H9 (cell line): ENCODE measurements around the gene AGMAT. TPM values are rescaled to one million over a fixed set of nuclear protein-coding genes. Genes with fewer than 3 reads are reported as not detected.
A peak's percentile ranks its signal among the peaks of the same experiment; 100 is the strongest.

Experiments used
- DNase-seq: peaks from one replicate; pipeline ENCODE4 v3.0.0-alpha.2; 2017
- H2AFZ ChIP-seq: one replicate; pipeline ENCODE4 v1.6.1; 2013; ENCODE audit warnings: mild to moderate bottlenecking, low read length, control low read depth, moderate library complexity
- H2AK5ac ChIP-seq: 2 replicates; pipeline ENCODE4 v1.6.1; 2013; ENCODE audit warnings: low read length, control low read depth, mixed read lengths; ENCODE audit not compliant: insufficient read length
- H2BK120ac ChIP-seq: one replicate; pipeline ENCODE4 v1.6.1; 2013; ENCODE audit warnings: low read depth, mild to moderate bottlenecking, low read length, control low read depth, inconsistent platforms; ENCODE audit not compliant: poor library complexity, severe bottlenecking
- H2BK12ac ChIP-seq: 2 replicates; pipeline ENCODE4 v1.6.1; 2013; ENCODE audit warnings: low read length, control low read depth, mixed read lengths, low read depth; ENCODE audit not compliant: insufficient read length
- H2BK15ac ChIP-seq: 2 replicates; pipeline ENCODE4 v1.6.1; 2013; ENCODE audit warnings: low read depth, low read length, control low read depth
- H2BK20ac ChIP-seq: one replicate; pipeline ENCODE4 v1.6.1; 2013; ENCODE audit warnings: low read depth, mild to moderate bottlenecking, low read length, control low read depth, inconsistent platforms; ENCODE audit not compliant: poor library complexity, severe bottlenecking
- H2BK5ac ChIP-seq: 2 replicates; pipeline ENCODE4 v1.6.1; 2013; ENCODE audit warnings: low read length, control low read depth, mixed read lengths; ENCODE audit not compliant: insufficient read length
- H3K14ac ChIP-seq: 2 replicates; pipeline ENCODE4 v1.6.1; 2013; ENCODE audit warnings: low read length, control low read depth; ENCODE audit not compliant: insufficient read depth
- H3K18ac ChIP-seq: 2 replicates; pipeline ENCODE4 v1.6.1; 2013; ENCODE audit warnings: low read depth, mild to moderate bottlenecking, mixed read lengths, low read length, control low read depth; ENCODE audit not compliant: insufficient read length
- H3K23ac ChIP-seq: 2 replicates; pipeline ENCODE4 v1.6.1; 2013; ENCODE audit warnings: low read length, control low read depth, mixed read lengths, low read depth; ENCODE audit not compliant: insufficient read length
- H3K23me2 ChIP-seq: 2 replicates; pipeline ENCODE4 v1.6.1; 2013; ENCODE audit warnings: low read depth, mild to moderate bottlenecking, mixed read lengths, low read length, control low read depth; ENCODE audit not compliant: insufficient read length, poor library complexity, severe bottlenecking
- H3K27ac ChIP-seq: 2 replicates; pipeline ENCODE4 v1.5.1; 2013; ENCODE audit warnings: low read length, control low read depth, mixed read lengths, low read depth; ENCODE audit not compliant: insufficient read length
- H3K27me3 ChIP-seq: 2 replicates; pipeline ENCODE4 v1.6.1; 2013; ENCODE audit warnings: low read length, control low read depth, inconsistent platforms; ENCODE audit not compliant: insufficient read depth
- H3K4ac ChIP-seq: 2 replicates; pipeline ENCODE4 v1.6.1; 2013; ENCODE audit warnings: low read depth, mild to moderate bottlenecking, control low read depth, inconsistent platforms, low read length, moderate library complexity
- H3K4me1 ChIP-seq: 2 replicates; pipeline ENCODE4 v1.6.1; 2013; ENCODE audit warnings: low read length, control low read depth, inconsistent platforms; ENCODE audit not compliant: insufficient read depth
- H3K4me2 ChIP-seq: 2 replicates; pipeline ENCODE4 v1.6.1; 2013; ENCODE audit warnings: low read length, control low read depth, mixed read lengths; ENCODE audit not compliant: insufficient read length, insufficient read depth
- H3K56ac ChIP-seq: 2 replicates; pipeline ENCODE4 v1.6.1; 2013; ENCODE audit warnings: low read depth, mild to moderate bottlenecking, mixed read lengths, low read length, control low read depth; ENCODE audit not compliant: insufficient read length
- H3K79me1 ChIP-seq: 2 replicates; pipeline ENCODE4 v1.6.1; 2013; ENCODE audit warnings: low read depth, mild to moderate bottlenecking, moderate library complexity, low read length, control low read depth, inconsistent platforms; ENCODE audit not compliant: insufficient read depth, poor library complexity, severe bottlenecking
- H3K79me2 ChIP-seq: 2 replicates; pipeline ENCODE4 v1.6.1; 2013; ENCODE audit warnings: low read length, control low read depth, inconsistent platforms; ENCODE audit not compliant: insufficient read depth
- H3K9ac ChIP-seq: 2 replicates; pipeline ENCODE4 v1.6.1; 2013; ENCODE audit warnings: low read length, control low read depth, mixed read lengths; ENCODE audit not compliant: insufficient read length; ENCODE audit errors: extremely low read depth
- H3K9me3 ChIP-seq: one replicate; pipeline ENCODE4 v1.6.1; 2013; ENCODE audit warnings: low read depth, low read length, inconsistent platforms; ENCODE audit not compliant: control insufficient read depth
- H3T11ph ChIP-seq: one replicate; pipeline ENCODE4 v1.6.1; 2013; ENCODE audit warnings: mild to moderate bottlenecking, low read length, control low read depth, inconsistent platforms
- H4K20me1 ChIP-seq: one replicate; pipeline ENCODE4 v1.6.1; 2013; ENCODE audit not compliant: control insufficient read depth, insufficient read length, insufficient read depth
- H4K5ac ChIP-seq: 2 replicates; pipeline ENCODE4 v1.6.1; 2013; ENCODE audit warnings: low read depth, mild to moderate bottlenecking, mixed read lengths, low read length, control low read depth; ENCODE audit not compliant: insufficient read length
- H4K8ac ChIP-seq: replicated peaks from 2 replicates; pipeline ENCODE4 v1.6.1; 2013; ENCODE audit warnings: low read length, control low read depth, mixed read lengths, low read depth; ENCODE audit not compliant: insufficient read length
- H4K91ac ChIP-seq: 2 replicates; pipeline ENCODE4 v1.6.1; 2013; ENCODE audit warnings: low read depth, mild to moderate bottlenecking, moderate library complexity, mixed read lengths, low read length, control low read depth; ENCODE audit not compliant: insufficient read length
- H3K27ac Mint-ChIP-seq, 3 experiments: 2 replicates in 2 of 3; 3 replicates in 1 of 3; pipeline ENCODE4 v1.8.0; 2020 to 2021; ENCODE audit warnings: mixed read lengths in 3 of 3, mild to moderate bottlenecking in 1 of 3, moderate library complexity in 1 of 3
- H3K27me3 Mint-ChIP-seq: 2 replicates; pipeline ENCODE4 v1.8.0; 2021; ENCODE audit warnings: low read depth, mild to moderate bottlenecking, moderate library complexity, mixed read lengths
- H3K36me3 Mint-ChIP-seq, 3 experiments: 2 replicates in 2 of 3; 3 replicates in 1 of 3; pipeline ENCODE4 v1.8.0; 2020 to 2021; ENCODE audit warnings: low read depth in 3 of 3, mixed read lengths in 3 of 3; ENCODE audit not compliant: insufficient read depth in 1 of 3
- H3K4me1 Mint-ChIP-seq, 2 experiments: 2 replicates each; pipeline ENCODE4 v1.8.0; 2020; ENCODE audit warnings: mixed read lengths in 2 of 2
- H3K4me3 Mint-ChIP-seq, 2 experiments: 2 replicates in 1 of 2; 3 replicates in 1 of 2; pipeline ENCODE4 v1.8.0; 2020 to 2021; ENCODE audit warnings: mild to moderate bottlenecking in 2 of 2, mixed read lengths in 2 of 2, moderate library complexity in 1 of 2
- H3K9me3 Mint-ChIP-seq, 2 experiments: 2 replicates in 1 of 2; 3 replicates in 1 of 2; pipeline ENCODE4 v1.8.0; 2020; ENCODE audit warnings: mild to moderate bottlenecking in 2 of 2, mixed read lengths in 2 of 2, moderate library complexity in 1 of 2
- WGBS: extraction: QIAGEN DNeasy Blood & Tissue Kit; methylation state at CpG from one replicate; pipeline ENCODE4 v1.1.7; 2013; ENCODE audit warnings: missing lambda C conversion rate, low lambda C conversion rate, mixed read lengths; ENCODE audit not compliant: insufficient read length; ENCODE audit errors: extremely low coverage; 5-methylcytosine and 5-hydroxymethylcytosine counted together
- total RNA-seq: library from RNA; stranded (reverse); gene quantifications from 2 replicates; pipeline ENCODE4 v1.2.1, GENCODE V29; 2021
- TF ChIP-seq, protein P1 (sequence below): fragments of 200-600 bp; sonication (generic); conservative IDR thresholded peaks from 3 replicates; pipeline ENCODE4 v1.8.0; 2021; ENCODE audit warnings: antibody characterized with exemption, mild to moderate bottlenecking

The AGMAT gene
- total RNA-seq, 1 experiment from 2014 or later, result 4.0 TPM

DNA sequence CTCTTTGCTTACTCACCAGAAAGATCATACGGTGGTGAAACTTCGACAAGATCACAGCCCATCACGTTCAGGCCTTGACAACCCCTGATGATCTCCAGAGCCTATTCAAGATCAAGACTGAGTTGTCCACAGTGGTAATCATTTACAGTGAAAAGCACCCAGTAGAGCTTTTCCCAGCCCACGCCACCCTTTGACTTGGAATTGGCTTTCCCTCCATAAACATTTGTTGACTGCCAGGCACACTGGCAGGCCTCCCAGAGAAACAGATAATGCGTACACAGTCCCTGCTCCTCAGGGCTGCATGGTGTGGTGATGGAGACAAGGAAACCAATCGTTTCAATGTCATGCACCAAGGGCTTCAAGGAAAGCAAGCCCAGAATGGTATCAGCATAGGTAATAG lies 10.1 kb downstream of the AGMAT start:
- no peak overlapping the region for H3K4ac ChIP-seq
- no peaks in the 10 kb centered on the region for H3K9me3 ChIP-seq
- H4K5ac ChIP-seq, result no peak overlapping the region
- no peaks in the 10 kb centered on the region for H4K20me1 ChIP-seq
- Mint-ChIP-seq H3K4me1 (peaks cover 11 to 12% of the 10 kb centered on the region in 2 experiments), H3K9me3 (no peaks in the 10 kb centered on the region), H3K27ac (peak overlapping the region in 1 of 3 experiments; percentile 25; a peak in 1 of 7 replicates), H3K4me3 (no peak overlapping the region), H3K27me3 (no peaks in the 10 kb centered on the region), H3K36me3 (peaks cover 0 to 15% (median 11%) of the 10 kb centered on the region in 3 experiments; a peak in 5 of 7 replicates)
- H3K79me1 ChIP-seq, result no peaks in the 10 kb centered on the region
- H3K23ac ChIP-seq, result no peak overlapping the region
- H2BK120ac ChIP-seq, result no peak overlapping the region
- no peaks in the 10 kb centered on the region for H3K4me1 ChIP-seq
- DNase-seq, result no peak
- no peak overlapping the region for H2AFZ ChIP-seq
- no peaks in the 10 kb centered on the region for H3K27me3 ChIP-seq
- H3K9ac ChIP-seq, result no peak overlapping the region
- H3K79me2 ChIP-seq, result no peaks in the 10 kb centered on the region
- TF ChIP-seq, protein P1, sequence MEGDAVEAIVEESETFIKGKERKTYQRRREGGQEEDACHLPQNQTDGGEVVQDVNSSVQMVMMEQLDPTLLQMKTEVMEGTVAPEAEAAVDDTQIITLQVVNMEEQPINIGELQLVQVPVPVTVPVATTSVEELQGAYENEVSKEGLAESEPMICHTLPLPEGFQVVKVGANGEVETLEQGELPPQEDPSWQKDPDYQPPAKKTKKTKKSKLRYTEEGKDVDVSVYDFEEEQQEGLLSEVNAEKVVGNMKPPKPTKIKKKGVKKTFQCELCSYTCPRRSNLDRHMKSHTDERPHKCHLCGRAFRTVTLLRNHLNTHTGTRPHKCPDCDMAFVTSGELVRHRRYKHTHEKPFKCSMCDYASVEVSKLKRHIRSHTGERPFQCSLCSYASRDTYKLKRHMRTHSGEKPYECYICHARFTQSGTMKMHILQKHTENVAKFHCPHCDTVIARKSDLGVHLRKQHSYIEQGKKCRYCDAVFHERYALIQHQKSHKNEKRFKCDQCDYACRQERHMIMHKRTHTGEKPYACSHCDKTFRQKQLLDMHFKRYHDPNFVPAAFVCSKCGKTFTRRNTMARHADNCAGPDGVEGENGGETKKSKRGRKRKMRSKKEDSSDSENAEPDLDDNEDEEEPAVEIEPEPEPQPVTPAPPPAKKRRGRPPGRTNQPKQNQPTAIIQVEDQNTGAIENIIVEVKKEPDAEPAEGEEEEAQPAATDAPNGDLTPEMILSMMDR, result no peak
- H2AK5ac ChIP-seq, result no peak overlapping the region
- H2BK15ac ChIP-seq, result no peak overlapping the region
- no peak overlapping the region for H4K91ac ChIP-seq
- no peak overlapping the region for H4K8ac ChIP-seq
- H2BK5ac ChIP-seq, result no peak overlapping the region
- no peak overlapping the region for H3K56ac ChIP-seq
- no peak overlapping the region for H2BK12ac ChIP-seq
- no peak overlapping the region for H3K18ac ChIP-seq
- H3K4me2 ChIP-seq, result no peak overlapping the region
- no peak overlapping the region for H3T11ph ChIP-seq
- H3K14ac ChIP-seq, result no peak overlapping the region
- H3K27ac ChIP-seq, result no peak overlapping the region
- WGBS, result no CpG with 5 or more reads among the region's 6 CpGs
- H2BK20ac ChIP-seq, result no peak overlapping the region
- H3K23me2 ChIP-seq, result no peaks in the 10 kb centered on the region
